IMR-90 (cell line): ENCODE measurements around the gene ADAMTS12. TPM values are rescaled to one million over a fixed set of nuclear protein-coding genes. Genes with fewer than 3 reads are reported as not detected.

Experiments used
- ATAC-seq: fragments of 200-7000 bp; cut with Tn5 transposase; 2 replicates; pipeline ENCODE4 v1.9.1; 2020; ENCODE audit warnings: low read depth, mild to moderate bottlenecking, moderate library complexity
- BruUV-seq: library from RNA; stranded (reverse); fragments of 400-500 nt; replicated peaks from 2 replicates; lab custom pipeline; 2021; lab: Mats Ljungman, UMichigan
- CTCF ChIA-PET: fragments of 300-600 bp; formaldehyde crosslinking; extraction: SDS; loops from one replicate; lab custom pipeline; 2021; ENCODE audit warnings: antibody characterized with exemption; lab: Yijun Ruan, JAX
- POLR2A ChIA-PET: fragments of 300-600 bp; sonication (Branson Sonifier 250); formaldehyde crosslinking; loops from one replicate; lab custom pipeline; 2022; ENCODE audit warnings: antibody characterized with exemption; ENCODE audit not compliant: unreplicated experiment; lab: Charles Lee
- DNase-seq: peaks from one replicate; pipeline ENCODE4 v3.0.0; 2013
- H2AFZ ChIP-seq: replicated peaks from 2 replicates; pipeline ENCODE3; 2013; ENCODE audit warnings: low read length, mild to moderate bottlenecking; ENCODE audit not compliant: poor library complexity
- H2AK5ac ChIP-seq: 2 replicates; pipeline ENCODE4 v1.6.1; 2013; ENCODE audit warnings: low read depth, low read length, inconsistent platforms
- H2AK9ac ChIP-seq: replicated peaks from 2 replicates; pipeline ENCODE3; 2013; ENCODE audit warnings: mild to moderate bottlenecking, low read depth, low read length, moderate library complexity; ENCODE audit not compliant: poor library complexity
- H2BK120ac ChIP-seq: 2 replicates; pipeline ENCODE4 v1.6.1; 2013; ENCODE audit warnings: low read depth, low read length, inconsistent platforms
- H2BK15ac ChIP-seq: 3 replicates; pipeline ENCODE4 v1.6.1; 2013; ENCODE audit warnings: low read depth, low read length, inconsistent platforms
- H2BK20ac ChIP-seq: 2 replicates; pipeline ENCODE4 v1.6.1; 2013; ENCODE audit warnings: low read depth, mild to moderate bottlenecking, inconsistent platforms, low read length, moderate library complexity
- H2BK5ac ChIP-seq: 2 replicates; pipeline ENCODE4 v1.6.1; 2013; ENCODE audit warnings: mild to moderate bottlenecking, low read depth, low read length, inconsistent platforms; ENCODE audit not compliant: poor library complexity, severe bottlenecking
- H3K14ac ChIP-seq: replicated peaks from 2 replicates; pipeline ENCODE4 v1.6.1; 2013; ENCODE audit warnings: low read depth, low read length, inconsistent platforms
- H3K18ac ChIP-seq: 2 replicates; pipeline ENCODE4 v1.6.1; 2013; ENCODE audit warnings: low read depth, low read length, control low read depth
- H3K23ac ChIP-seq: 2 replicates; pipeline ENCODE4 v1.6.1; 2013; ENCODE audit warnings: low read depth, low read length, inconsistent platforms
- H3K27ac ChIP-seq: 2 replicates; pipeline ENCODE4 v1.5.1; 2013; ENCODE audit warnings: mild to moderate bottlenecking, control low read depth, low read length; ENCODE audit not compliant: insufficient read depth
- H3K27me3 ChIP-seq: 2 replicates; pipeline ENCODE4 v1.6.1; 2013; ENCODE audit warnings: low read length; ENCODE audit not compliant: control insufficient read depth, insufficient read depth
- H3K36me3 ChIP-seq: 2 replicates; pipeline ENCODE4 v1.6.1; 2013; ENCODE audit warnings: low read length, mixed read lengths; ENCODE audit not compliant: control insufficient read depth, insufficient read depth
- H3K4ac ChIP-seq: 2 replicates; pipeline ENCODE4 v1.6.1; 2013; ENCODE audit warnings: low read depth, low read length, inconsistent platforms
- H3K4me1 ChIP-seq: 2 replicates; pipeline ENCODE4 v1.6.1; 2013; ENCODE audit warnings: low read length, mixed read lengths; ENCODE audit not compliant: control insufficient read depth, insufficient read depth
- H3K4me2 ChIP-seq: 2 replicates; pipeline ENCODE4 v1.6.1; 2013; ENCODE audit warnings: low read depth, mild to moderate bottlenecking, control low read depth, low read length, moderate library complexity
- H3K4me3 ChIP-seq: 2 replicates; pipeline ENCODE4 v1.5.1; 2013; ENCODE audit warnings: low read depth, mild to moderate bottlenecking, control low read depth, low read length, moderate library complexity; ENCODE audit not compliant: insufficient read depth
- H3K56ac ChIP-seq: 2 replicates; pipeline ENCODE4 v1.6.1; 2013; ENCODE audit warnings: low read length, inconsistent platforms; ENCODE audit not compliant: insufficient read depth; ENCODE audit errors: extremely low read depth
- H3K79me1 ChIP-seq, 2 experiments: 2 replicates each; pipeline ENCODE4 v1.6.1; 2013; ENCODE audit warnings: low read length in 2 of 2, inconsistent platforms in 1 of 2, low read depth in 1 of 2
- H3K9ac ChIP-seq: 2 replicates; pipeline ENCODE4 v1.6.1; 2013; ENCODE audit warnings: low read depth, low read length, control low read depth
- H3K9me1 ChIP-seq: 2 replicates; pipeline ENCODE4 v1.6.1; 2013; ENCODE audit warnings: low read length, inconsistent platforms; ENCODE audit not compliant: insufficient read depth
- H3K9me3 ChIP-seq: 2 replicates; pipeline ENCODE4 v1.6.1; 2013; ENCODE audit warnings: low read length; ENCODE audit not compliant: control insufficient read depth, insufficient read depth
- H4K20me1 ChIP-seq: 2 replicates; pipeline ENCODE4 v1.6.1; 2013; ENCODE audit warnings: low read length, inconsistent platforms; ENCODE audit not compliant: insufficient read depth
- H4K5ac ChIP-seq: 2 replicates; pipeline ENCODE4 v1.6.1; 2013; ENCODE audit warnings: mild to moderate bottlenecking, low read depth, low read length, control low read depth
- H4K8ac ChIP-seq, 2 experiments: 2 replicates each; pipeline ENCODE4 v1.6.1; 2013; ENCODE audit warnings: low read depth in 2 of 2, low read length in 2 of 2, control low read depth in 1 of 2, inconsistent platforms in 1 of 2
- H4K91ac ChIP-seq: 2 replicates; pipeline ENCODE4 v1.6.1; 2013; ENCODE audit warnings: low read depth, low read length, inconsistent platforms; ENCODE audit not compliant: insufficient read depth
- BHLHE40 ChIP-seq: fragments of 150-350 bp; IDR thresholded peaks from 2 replicates; pipeline ENCODE4 v1.6.1; 2016; ENCODE audit warnings: mild to moderate bottlenecking, low read depth, low read length
- CEBPB ChIP-seq: IDR thresholded peaks from 2 replicates; pipeline ENCODE4 v1.6.1; 2012; ENCODE audit warnings: low read depth, low read length, improper control_type of control experiment
- CHD1 ChIP-seq: IDR thresholded peaks from 2 replicates; pipeline ENCODE4 v1.6.1; 2012; ENCODE audit warnings: low read depth, low read length, improper control_type of control experiment
- CTCF ChIP-seq: conservative IDR thresholded peaks from 2 replicates; pipeline ENCODE4 v1.5.1; 2012; ENCODE audit warnings: mild to moderate bottlenecking, low read depth, low read length, improper control_type of control experiment
- FOS ChIP-seq: fragments of 150-350 bp; IDR thresholded peaks from 2 replicates; pipeline ENCODE4 v1.6.1; 2016; ENCODE audit warnings: low read depth, low read length
- MAZ ChIP-seq: IDR thresholded peaks from 2 replicates; pipeline ENCODE4 v1.6.1; 2012; ENCODE audit warnings: low read depth, mild to moderate bottlenecking, low read length, improper control_type of control experiment, moderate library complexity, borderline replicate concordance
- NFE2L2 ChIP-seq: fragments of 150-350 bp; IDR thresholded peaks from 2 replicates; pipeline ENCODE4 v1.6.1; 2016; ENCODE audit warnings: low read depth, mild to moderate bottlenecking, low read length
- RAD21 ChIP-seq: IDR thresholded peaks from 2 replicates; pipeline ENCODE4 v1.6.1; 2012; ENCODE audit warnings: low read length, improper control_type of control experiment
- RCOR1 ChIP-seq: IDR thresholded peaks from 2 replicates; pipeline ENCODE4 v1.6.1; 2012; ENCODE audit warnings: mild to moderate bottlenecking, low read length, improper control_type of control experiment; ENCODE audit not compliant: insufficient replicate concordance
- RFX5 ChIP-seq: IDR thresholded peaks from 2 replicates; pipeline ENCODE4 v1.8.0; 2012; ENCODE audit warnings: low read depth, mild to moderate bottlenecking, low read length, moderate library complexity
- WGBS, 2 experiments: methylation state at CpG; one replicate each; pipeline versions ENCODE4 v1.1.5 to v1.1.7; 2013; ENCODE audit warnings: missing lambda C conversion rate in 2 of 2; ENCODE audit not compliant: insufficient read length in 1 of 2; ENCODE audit errors: extremely low coverage in 2 of 2; 5-methylcytosine and 5-hydroxymethylcytosine counted together
- dilution Hi-C: fragments of 300-500 bp; cut with HindIII; formaldehyde crosslinking; loops from one replicate; pipeline ENCODE4 v1.14.3; 2018; ENCODE audit warnings: low sequenced_read_pairs; ENCODE audit not compliant: unreplicated experiment
- in situ Hi-C: fragments of 300-500 bp; cut with MboI; formaldehyde crosslinking; loops from 3 replicates; pipeline ENCODE4 v1.14.3; 2019; ENCODE audit warnings: low sequenced_read_pairs, inconsistent platforms, mixed read lengths
- intact Hi-C: fragments of 100-400 bp; cut with micrococcal nuclease; formaldehyde crosslinking; loops from 2 replicates; pipeline ENCODE4 v1.10.0; 2022
- polyA plus RNA-seq, 3 experiments: library from polyadenylated mRNA; depleted of rRNA; stranded (reverse); fragments of >200 nt; gene quantifications; 2 replicates each; pipeline ENCODE4 v1.2.3, GENCODE V29; 2012; ENCODE audit warnings: low replicate concordance in 1 of 3
- total RNA-seq: library from RNA; depleted of rRNA; stranded (reverse); fragments of >200 nt; gene quantifications from 2 replicates; pipeline ENCODE4 v1.2.3, GENCODE V29; 2012
- TF ChIP-seq, protein P1 (sequence below): fragments of 150-350 bp; IDR thresholded peaks from 2 replicates; pipeline ENCODE4 v1.6.1; 2017; ENCODE audit warnings: mild to moderate bottlenecking, antibody characterized with exemption, low read length, low read depth

Gene ADAMTS12
- total and polyA plus RNA-seq, 2 of the 4 experiments (the other 2 are of a cell fraction) = 27.3 to 51.3 TPM

- Histone ChIP-seq H4K5ac (no peak overlapping the region), H2BK5ac (no peak overlapping the region), H3K9me1 (peaks cover 6% of the 10 kb centered on the region; the same call in 1 of the 2 replicates), H3K18ac (no peak overlapping the region), H3K27me3 (no peaks in the 10 kb centered on the region), H3K14ac (no peak overlapping the region), H3K4me1 (peaks cover 5% of the 10 kb centered on the region), H2BK15ac (no peak overlapping the region), H3K9ac (no peak overlapping the region), H2AK9ac (no peak overlapping the region), H2AFZ (no peak overlapping the region), H3K27ac (no peak overlapping the region), H2BK120ac (no peak overlapping the region), H2AK5ac (no peak overlapping the region), H3K36me3 (no peaks in the 10 kb centered on the region), H3K4me3 (no peak overlapping the region), H3K56ac (no peak overlapping the region), H4K8ac (no peak overlapping the region), H3K4ac (no peak overlapping the region), H3K23ac (no peak overlapping the region), H3K79me1 (peaks cover 4 to 27% of the 10 kb centered on the region in 2 experiments; a peak in 3 of 4 replicates), H4K20me1 (no peaks in the 10 kb centered on the region; the same call in 1 of the 2 replicates), H4K91ac (no peak overlapping the region), H3K4me2 (no peak overlapping the region), H3K9me3 (no peaks in the 10 kb centered on the region), H2BK20ac (no peak overlapping the region)
- WGBS, 2 experiments = no CpG with 5 or more reads among the region's 1 CpG
- DNase-seq (no peak), ATAC-seq (no peak)
- BruUV-seq = no TSS peak
- intact Hi-C loops = no loop called here
- TF ChIP-seq FOS (no peak), RAD21 (no peak), BHLHE40 (no peak), MAZ (no peak), NFE2L2 (no peak), CEBPB (no peak), RCOR1 (no peak), RFX5 (no peak), CHD1 (no peak), CTCF (no peak)
- TF ChIP-seq, protein P1, sequence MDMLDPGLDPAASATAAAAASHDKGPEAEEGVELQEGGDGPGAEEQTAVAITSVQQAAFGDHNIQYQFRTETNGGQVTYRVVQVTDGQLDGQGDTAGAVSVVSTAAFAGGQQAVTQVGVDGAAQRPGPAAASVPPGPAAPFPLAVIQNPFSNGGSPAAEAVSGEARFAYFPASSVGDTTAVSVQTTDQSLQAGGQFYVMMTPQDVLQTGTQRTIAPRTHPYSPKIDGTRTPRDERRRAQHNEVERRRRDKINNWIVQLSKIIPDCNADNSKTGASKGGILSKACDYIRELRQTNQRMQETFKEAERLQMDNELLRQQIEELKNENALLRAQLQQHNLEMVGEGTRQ = no peak
- ChIA-PET POLR2A (no interaction called here), CTCF (no interaction called here)
- in situ Hi-C loops = no loop called here
- dilution Hi-C loops = no loop called here
Observed at GRCh38 chr5:33831041-33831440, 60.7 kb downstream of the ADAMTS12 start.
